Parathyroid adenoma (tissue), 2 donors: ENCODE results near the gene SPG11.

Experiments
- H2AFZ ChIP-seq: fragments of 300-600 bp; sonication (generic); one replicate; pipeline ENCODE4 v1.7.0; 2017; ENCODE audit warnings: antibody characterized with exemption, mild to moderate bottlenecking
- H3K27ac ChIP-seq: fragments of 300-600 bp; sonication (generic); one replicate; pipeline ENCODE4 v1.7.0; 2017
- H3K27me3 ChIP-seq: fragments of 300-600 bp; sonication (generic); one replicate; pipeline ENCODE4 v1.7.0; 2017; ENCODE audit warnings: low read length; ENCODE audit not compliant: control insufficient read depth, insufficient read depth
- H3K36me3 ChIP-seq: fragments of 300-600 bp; sonication (generic); one replicate; pipeline ENCODE4 v1.7.0; 2017; ENCODE audit warnings: low read length; ENCODE audit not compliant: control insufficient read depth, insufficient read depth
- H3K4me1 ChIP-seq: fragments of 300-600 bp; sonication (generic); one replicate; pipeline ENCODE4 v1.7.0; 2017; ENCODE audit warnings: control low read depth
- H3K4me2 ChIP-seq: fragments of 300-600 bp; sonication (generic); one replicate; pipeline ENCODE4 v1.7.0; 2017; ENCODE audit warnings: low read length
- H3K4me3 ChIP-seq: fragments of 300-600 bp; sonication (generic); one replicate; pipeline ENCODE4 v1.7.0; 2017; ENCODE audit warnings: low read depth, low read length
- H3K79me2 ChIP-seq: fragments of 300-600 bp; sonication (generic); one replicate; pipeline ENCODE4 v1.7.0; 2017; ENCODE audit warnings: control low read depth
- H3K9ac ChIP-seq: fragments of 300-600 bp; sonication (generic); one replicate; pipeline ENCODE4 v1.7.0; 2017; ENCODE audit warnings: mild to moderate bottlenecking
- H3K9me3 ChIP-seq: fragments of 300-600 bp; sonication (generic); one replicate; pipeline ENCODE4 v1.7.0; 2017; ENCODE audit warnings: low read length; ENCODE audit not compliant: control insufficient read depth
- CTCF ChIP-seq: fragments of 300-600 bp; sonication (generic); IDR thresholded peaks from one replicate; pipeline ENCODE4 v1.7.0; 2017; ENCODE audit warnings: antibody characterized with exemption, mild to moderate bottlenecking
- donor health status: primary hyperparathyroidism.

SPG11 gene

GRCh38 chr15:44573386-44573785 lies 90.1 kb downstream of the SPG11 start:
- Histone ChIP-seq H3K9ac (no peak overlapping the region), H3K27me3 (no peaks in the 10 kb centered on the region), H3K9me3 (no peaks in the 10 kb centered on the region), H2AFZ (no peak overlapping the region), H3K36me3 (no peaks in the 10 kb centered on the region), H3K4me2 (no peak overlapping the region), H3K79me2 (no peaks in the 10 kb centered on the region), H3K27ac (no peak overlapping the region), H3K4me1 (peaks cover 4% of the 10 kb centered on the region), H3K4me3 (no peak overlapping the region)
- no peak for TF ChIP-seq CTCF

- Histone ChIP-seq H2AFZ (no peak overlapping the region), H3K9me3 (no peaks in the 10 kb centered on the region), H3K4me1 (peaks cover 4% of the 10 kb centered on the region), H3K27ac (no peak overlapping the region), H3K9ac (no peak overlapping the region), H3K36me3 (peaks cover 2% of the 10 kb centered on the region), H3K4me3 (no peak overlapping the region), H3K27me3 (no peaks in the 10 kb centered on the region), H3K4me2 (no peak overlapping the region), H3K79me2 (no peaks in the 10 kb centered on the region)
- no peak for TF ChIP-seq CTCF
Measured at GRCh38 chr15:44570361-44570760, 93.1 kb downstream of the SPG11 start.

GRCh38 chr15:44569316-44569715 lies 94.1 kb downstream of the SPG11 start:
- Histone ChIP-seq H3K27me3 (no peaks in the 10 kb centered on the region), H3K4me1 (no peaks in the 10 kb centered on the region), H3K9me3 (no peaks in the 10 kb centered on the region), H3K4me2 (no peak overlapping the region), H3K27ac (no peak overlapping the region), H2AFZ (no peak overlapping the region), H3K79me2 (no peaks in the 10 kb centered on the region), H3K4me3 (no peak overlapping the region), H3K9ac (no peak overlapping the region), H3K36me3 (peaks cover 2% of the 10 kb centered on the region)
- no peak for TF ChIP-seq CTCF

GRCh38 chr15:44568338-44568737 lies 95.1 kb downstream of the SPG11 start:
- no peak overlapping the region for H3K27ac ChIP-seq
- no peak overlapping the region for H3K4me3 ChIP-seq
- no peak overlapping the region for H3K9ac ChIP-seq
- no peaks in the 10 kb centered on the region for H3K79me2 ChIP-seq
- no peaks in the 10 kb centered on the region for H3K4me1 ChIP-seq
- no peak overlapping the region for H3K4me2 ChIP-seq
- no peak for TF ChIP-seq CTCF
- H3K9me3 ChIP-seq = no peaks in the 10 kb centered on the region
- H3K27me3 ChIP-seq = no peaks in the 10 kb centered on the region
- no peak overlapping the region for H2AFZ ChIP-seq
- peaks cover 2% of the 10 kb centered on the region for H3K36me3 ChIP-seq

GRCh38 chr15:44566155-44566540 lies 97.3 kb downstream of the SPG11 start:
- Histone ChIP-seq H3K27me3 (no peaks in the 10 kb centered on the region), H3K4me3 (no peak overlapping the region), H3K4me1 (no peaks in the 10 kb centered on the region), H3K79me2 (no peaks in the 10 kb centered on the region), H3K36me3 (peaks cover 2% of the 10 kb centered on the region), H3K27ac (no peak overlapping the region), H3K9me3 (no peaks in the 10 kb centered on the region), H3K4me2 (no peak overlapping the region), H2AFZ (no peak overlapping the region), H3K9ac (no peak overlapping the region)
- no peak for TF ChIP-seq CTCF
